ENCODE results near the gene PRMT3.

DNA sequence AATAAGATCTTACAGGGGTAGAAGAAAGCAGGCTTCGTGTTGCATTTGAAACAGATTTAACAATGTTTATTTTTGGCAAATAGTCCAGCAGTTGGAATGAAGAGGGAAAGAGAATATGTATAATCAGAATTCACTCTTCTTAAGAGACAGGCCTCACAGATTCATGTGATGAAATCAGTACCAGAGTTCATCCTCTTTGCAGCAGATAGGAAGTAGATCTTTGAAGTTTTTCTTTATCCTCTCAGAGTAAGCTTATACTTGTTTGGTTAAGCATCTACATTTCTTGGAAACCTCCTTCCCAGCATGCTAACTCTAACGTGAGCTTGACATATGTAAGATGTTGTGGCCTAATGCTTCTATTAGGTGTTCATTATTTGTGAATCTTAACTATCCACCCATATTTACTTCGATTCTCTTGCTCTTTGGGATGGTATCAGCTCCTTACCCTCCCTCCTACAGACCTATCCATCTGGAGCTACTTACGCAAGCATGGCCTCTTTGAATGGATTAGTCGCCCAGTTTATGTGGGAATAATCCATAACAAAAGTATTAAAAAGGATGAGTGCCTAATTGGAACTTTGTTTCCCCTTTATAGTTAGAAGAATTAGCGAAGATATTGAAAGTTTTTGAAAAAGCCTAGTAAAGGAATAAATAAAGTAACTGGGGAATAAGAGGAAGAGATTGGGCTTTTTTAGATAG lies 80.1 kb downstream of the PRMT3 start:
- TF ChIP-seq EZH2 (IDR thresholded peaks at IDR 0.05; ENCODE audit: insufficient read depth, poor library complexity, severe bottlenecking) (no peak), EZH2phosphoT487 (IDR thresholded peaks at IDR 0.05; ENCODE audit: insufficient read depth, low read depth) (no peak)

All from GM23248 (cell line).